Forelimb muscle (tissue), 1 donor: ENCODE measurements around the gene CAPN15. TPM values are rescaled to one million over a fixed set of nuclear protein-coding genes. Genes with fewer than 3 reads are reported as not detected.
A peak's percentile ranks its signal among the peaks of the same experiment; 100 is the strongest.

Source experiments
- DNase-seq: peaks from one replicate; pipeline ENCODE4 v3.0.0-alpha.2; 2013; ENCODE audit warnings: low read depth
- polyA plus RNA-seq: library from polyadenylated mRNA; unstranded; fragments of 120-200 nt; gene quantifications from one replicate; pipeline ENCODE4 v1.2.1, GENCODE V29; 2013; ENCODE audit not compliant: insufficient read length

CAPN15 gene
- polyA plus RNA-seq, 1 donor: 24.6 TPM

- no peak for DNase-seq
These were observed 50.3 kb downstream of the CAPN15 start for GRCh38 chr16:577796-578195.

GRCh38 chr16:578232-578869 is 50.8 kb downstream of the CAPN15 start:
- DNase-seq: no peak

GRCh38 chr16:578870-579405 is 51.4 kb downstream of the CAPN15 start:
- no peak for DNase-seq

GRCh38 chr16:580141-580945 is 52.8 kb downstream of the CAPN15 start:
- DNase-seq: no peak

GRCh38 chr16:580946-581498 is 53.5 kb downstream of the CAPN15 start:
- DNase-seq: no peak

GRCh38 chr16:582218-582613 is 54.7 kb downstream of the CAPN15 start:
- DNase-seq: no peak

DNA sequence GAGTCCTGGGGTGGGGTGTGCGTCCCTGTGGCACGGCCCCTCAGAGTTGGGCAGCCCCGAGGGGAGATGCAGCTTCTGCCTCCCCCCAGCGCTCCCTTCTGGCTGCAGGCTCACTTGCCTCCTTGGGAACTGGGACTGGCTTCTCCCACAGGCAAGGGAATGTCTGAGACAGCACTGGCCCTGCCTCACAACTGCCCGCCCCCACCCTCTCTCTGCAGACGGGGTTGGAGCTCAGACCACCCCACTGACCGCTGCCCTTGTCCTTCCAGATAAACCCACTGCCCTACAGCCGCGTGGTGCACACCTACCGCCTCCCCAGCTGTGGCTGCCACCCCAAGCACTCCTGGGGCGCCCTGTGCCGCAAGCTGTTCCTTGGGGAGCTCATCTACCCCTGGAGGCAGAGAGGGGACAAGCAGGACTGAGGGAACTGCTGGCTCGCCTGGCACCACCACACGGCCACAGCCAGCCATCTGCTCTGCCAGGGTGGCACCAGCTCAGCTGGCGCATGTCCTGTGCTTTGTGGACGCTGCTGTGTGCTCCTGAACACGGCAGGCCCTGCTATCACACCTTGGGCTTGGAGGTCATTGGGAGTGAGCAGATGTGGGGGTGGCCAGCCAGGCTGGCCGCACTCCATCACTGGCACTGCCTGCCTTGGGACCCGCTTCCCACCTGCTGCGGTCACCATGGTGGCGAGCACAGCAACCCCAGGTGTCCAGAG is 55.3 kb downstream of the CAPN15 start:
- no peak for DNase-seq

DNA sequence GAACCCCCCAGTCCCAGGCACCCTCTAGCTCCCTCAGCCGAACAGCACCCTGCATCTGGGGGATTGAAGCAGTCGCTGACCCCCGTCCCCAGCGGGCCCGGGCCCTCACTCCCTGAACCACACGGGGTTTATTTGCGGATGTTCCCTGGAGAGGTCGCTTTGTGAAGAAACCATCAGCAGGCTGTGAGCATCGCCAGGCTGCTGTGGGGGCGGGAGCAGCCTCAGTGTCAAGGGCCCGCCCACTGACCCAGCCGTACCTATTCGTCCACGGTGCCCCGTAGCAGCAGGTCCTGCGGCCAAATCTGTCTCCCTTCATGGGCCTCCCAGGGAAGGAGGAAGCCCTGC is 55.9 kb downstream of the CAPN15 start:
- DNase-seq: no peak

DNA sequence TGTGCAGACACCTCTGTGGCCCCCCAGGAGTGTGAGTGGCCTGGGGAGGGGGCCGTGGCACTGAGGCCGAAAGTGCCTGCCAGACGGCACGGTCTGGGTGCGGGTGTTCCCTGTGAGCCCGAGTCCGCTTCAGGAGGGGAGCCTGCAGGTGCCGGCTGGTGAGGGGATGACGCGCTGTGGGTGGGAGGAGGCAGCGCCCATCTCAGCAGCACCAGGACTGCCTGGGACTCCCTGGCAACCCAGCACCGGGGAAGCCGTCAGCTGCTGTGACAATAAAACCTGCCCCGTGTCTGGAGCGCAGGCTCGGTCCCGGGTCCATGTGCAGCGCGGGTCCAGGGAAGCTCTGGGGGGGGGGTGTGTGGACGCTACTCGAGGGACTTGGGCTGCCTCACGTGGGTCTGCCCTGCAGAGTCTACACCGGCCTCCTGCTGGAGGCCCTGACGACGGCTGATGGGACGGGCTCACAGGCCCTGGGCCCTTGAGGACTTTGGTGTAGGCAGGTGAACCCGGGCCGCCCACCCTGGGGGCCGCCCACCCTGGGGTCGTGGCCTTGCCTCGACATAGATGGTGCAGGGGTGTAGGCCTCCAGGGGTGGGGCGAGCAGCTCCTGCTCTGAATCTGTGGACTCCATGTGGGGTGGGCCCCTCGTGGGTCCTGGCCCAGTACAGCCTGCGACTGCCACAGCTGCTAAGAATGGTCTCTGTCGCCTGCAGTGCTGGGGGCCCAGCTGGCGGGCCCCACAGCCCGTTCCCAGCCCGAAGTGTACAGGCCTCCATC is 56.5 kb downstream of the CAPN15 start:
- no peak for DNase-seq

DNA sequence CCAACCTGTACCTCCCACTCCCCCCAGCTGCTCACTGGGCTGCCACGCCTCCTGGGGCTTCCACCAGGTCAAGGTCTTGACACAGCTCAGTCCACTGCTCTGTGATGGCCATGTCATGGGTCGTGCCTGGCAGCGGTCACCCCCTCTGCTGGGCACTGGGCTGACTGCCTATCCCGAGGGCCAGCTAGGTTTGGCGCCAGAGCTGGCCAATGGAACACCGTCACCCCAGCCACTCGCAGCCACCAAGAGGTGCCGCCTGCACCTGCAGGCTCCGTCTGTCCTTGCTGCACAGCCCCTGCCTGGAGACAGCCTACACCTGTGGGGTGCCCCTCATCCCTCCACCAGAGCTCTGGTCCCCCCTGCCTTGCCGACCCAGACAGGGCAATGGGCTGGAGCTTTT is 57.8 kb downstream of the CAPN15 start:
- no peak for DNase-seq

DNA sequence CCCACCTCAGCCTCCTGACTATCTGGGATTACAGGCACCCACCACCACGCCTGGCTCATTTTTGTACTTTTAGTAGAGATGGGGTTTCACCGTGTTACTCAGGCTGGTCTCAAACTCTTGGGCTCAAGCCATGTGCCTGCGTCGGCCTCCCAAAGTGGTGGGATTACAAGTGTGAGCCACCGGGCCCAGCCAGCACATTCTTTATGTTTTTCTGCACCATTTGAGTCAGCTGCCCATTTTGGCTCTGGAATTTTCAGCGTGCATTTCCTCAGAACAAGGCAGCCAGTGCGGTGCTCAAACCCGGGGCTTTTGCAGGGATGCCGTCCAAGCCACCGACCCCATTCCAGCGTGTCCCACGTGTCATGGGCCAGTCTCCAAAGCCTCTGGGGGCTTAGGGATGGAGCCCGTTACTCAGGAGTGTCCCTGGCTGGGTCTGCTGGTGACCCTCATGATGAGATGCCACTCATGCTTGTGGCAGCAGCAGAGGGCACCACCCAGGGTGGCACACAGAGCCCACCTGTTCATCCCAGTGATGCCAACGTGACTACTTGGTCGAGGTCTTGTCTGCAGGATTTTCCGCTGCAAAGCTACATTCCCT is 58.6 kb downstream of the CAPN15 start:
- DNase-seq: no peak

DNA sequence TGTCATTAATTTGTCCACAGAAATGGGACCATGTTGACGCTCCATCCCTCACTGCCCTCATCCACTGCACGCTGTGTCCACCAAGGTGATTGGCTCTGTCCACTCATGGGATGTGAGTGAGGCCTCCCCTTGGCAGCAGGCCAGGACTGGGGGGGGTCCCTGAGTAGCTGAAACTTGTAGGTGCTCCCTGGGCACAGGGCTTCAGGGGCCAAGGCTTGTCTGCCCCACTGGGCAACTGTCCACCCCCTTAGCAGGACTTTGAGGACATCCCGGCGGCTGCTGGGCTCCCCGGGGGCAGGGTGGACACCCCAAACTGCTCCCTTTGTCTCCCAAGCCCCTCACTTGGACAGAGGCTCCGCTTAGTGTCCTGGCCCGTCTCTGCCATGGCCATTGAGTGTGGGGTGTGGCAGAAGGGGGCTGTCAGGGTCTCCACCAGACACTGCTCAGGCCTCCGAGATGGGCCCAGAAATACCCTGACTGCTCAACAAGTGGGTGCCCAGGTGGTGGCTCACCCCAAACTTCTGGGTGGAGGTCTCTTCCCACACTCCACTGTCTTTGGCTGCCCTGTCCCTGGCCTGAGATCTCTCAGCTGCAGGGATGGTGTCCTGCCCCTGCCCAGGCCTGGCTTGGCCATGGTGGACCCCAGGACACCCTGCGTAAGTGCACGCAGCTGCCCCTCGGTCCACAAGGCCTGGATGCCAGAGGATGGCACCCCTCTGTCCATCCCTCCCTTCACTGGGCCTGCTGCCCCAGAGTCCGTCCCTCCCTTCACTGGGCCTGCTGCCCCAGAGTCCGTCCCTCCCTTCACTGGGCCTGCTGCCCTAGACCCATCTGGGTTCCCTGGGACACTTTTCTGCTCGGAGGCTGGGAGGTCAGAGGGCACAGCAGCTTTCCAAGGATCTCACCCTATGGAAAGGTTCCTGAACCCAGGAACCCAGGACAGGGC is 59.4 kb downstream of the CAPN15 start:
- no peak for DNase-seq

DNA sequence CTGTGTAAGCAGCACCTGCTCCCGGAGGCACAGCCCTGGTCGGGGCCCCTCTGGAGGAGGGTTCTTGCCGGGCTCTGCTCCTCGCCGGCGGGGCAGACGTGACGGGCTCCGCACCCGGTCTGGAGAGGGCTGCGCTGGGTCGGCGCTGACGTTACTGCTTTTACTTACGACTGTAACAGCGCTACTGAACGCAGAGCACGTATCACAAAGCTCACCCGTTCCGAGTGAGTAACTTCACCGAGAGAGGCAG is 61.1 kb downstream of the CAPN15 start:
- no peak for DNase-seq

DNA sequence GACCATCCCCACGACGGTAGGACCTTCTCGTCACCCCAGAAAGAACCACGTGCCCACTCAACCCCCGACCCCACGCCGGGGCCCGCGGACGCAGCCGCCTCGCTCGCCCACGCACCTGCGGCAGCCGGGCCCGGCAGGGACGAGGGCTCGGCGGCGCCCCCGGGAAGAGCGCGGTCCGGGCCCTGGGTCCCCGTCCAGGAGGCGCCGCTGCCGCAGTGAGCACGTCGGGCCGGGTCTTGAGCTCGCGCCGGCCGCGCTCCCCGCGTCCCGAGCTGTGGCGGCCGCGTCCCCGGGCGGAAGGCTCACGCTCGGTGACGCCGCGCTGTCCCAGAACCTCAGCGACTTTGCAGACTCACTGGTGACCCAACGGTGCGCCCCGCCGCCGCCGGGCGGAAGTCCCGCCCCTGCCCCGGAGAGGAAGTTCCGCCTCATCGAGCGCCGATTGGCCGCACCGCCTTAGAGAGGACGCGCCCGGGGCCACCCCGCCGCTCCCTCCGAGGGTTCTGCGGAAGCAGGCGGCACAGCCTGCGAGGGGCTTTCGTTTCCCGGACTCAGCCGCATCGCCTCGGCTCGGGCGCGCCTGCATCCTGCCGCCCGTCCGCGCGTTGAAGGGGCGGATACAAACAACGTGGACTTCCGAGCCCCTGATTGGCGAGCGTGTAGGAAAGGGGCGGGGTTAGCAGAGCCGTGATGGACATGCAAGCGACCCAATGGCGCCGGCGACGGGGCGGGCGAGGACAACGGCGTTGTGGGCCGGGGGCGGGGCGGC is 61.6 kb downstream of the CAPN15 start:
- peak; percentile 83 for DNase-seq

GRCh38 chr16:589658-590187 is 62.2 kb downstream of the CAPN15 start, which contains the start of gene RAB40C:
RAB40C (plus strand) TSS chr16:590066; CDS start chr16:590292, 226 bp downstream.
- peak; percentile 87 for DNase-seq

- DNase-seq: no peak
These were observed 62.8 kb downstream of the CAPN15 start for GRCh38 chr16:590188-590814.

DNA sequence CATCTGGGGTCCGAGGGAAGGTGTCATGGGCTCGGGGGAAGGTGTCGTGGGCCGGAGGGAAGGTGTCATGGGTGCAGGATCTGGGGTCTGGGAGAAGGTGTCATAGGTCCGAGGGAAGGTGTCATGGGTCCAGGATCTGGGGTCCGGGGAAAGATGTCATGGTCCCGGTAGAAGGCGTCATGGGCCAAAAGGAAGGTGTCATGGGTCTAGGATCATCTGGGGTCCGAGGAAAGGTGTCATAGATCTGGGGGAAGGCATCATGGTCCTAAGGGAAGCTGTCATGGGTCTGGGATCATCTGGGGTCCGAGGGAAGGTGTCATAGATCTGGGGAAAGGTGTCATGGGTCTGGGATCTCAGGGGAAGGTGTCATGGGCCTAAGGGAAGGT is 63.3 kb downstream of the CAPN15 start:
- DNase-seq: no peak

- DNase-seq: no peak
These were observed 63.7 kb downstream of the CAPN15 start for GRCh38 chr16:591231-591630.
